ENCODE data around the gene SYNE2. TPM values are rescaled to one million over a fixed set of nuclear protein-coding genes. Genes with fewer than 3 reads are reported as not detected.
A peak's percentile ranks its signal among the peaks of the same experiment; 100 is the strongest.

SYNE2 gene
- total and polyA plus RNA-seq, 2 of the 8 experiments (the other 6 are each of a cell fraction or from before 2014, with no cell fraction given): 32.6 to 46.1 TPM

- ChIA-PET POLR2A (ENCODE audit: partially characterized antibody) (interaction anchor here (1.5 kb wide), 1 partner anchor 75 kb away, joined by 5 read pairs; no protein-coding TSS in a partner anchor), CTCF (ENCODE audit: partially characterized antibody) (interaction anchor here (0.8 kb wide), 1 partner anchor 219 kb away, joined by 3 read pairs; no protein-coding TSS in a partner anchor)
- Histone ChIP-seq H2BK5ac (ENCODE audit: low read depth, low read length) (no peak overlapping the region), H2BK12ac (ENCODE audit: low read depth, low read length) (no peak overlapping the region), H3K9me3 (ENCODE audit: insufficient read depth in 2 of 2, low read depth in 1 of 2, low read length in 1 of 2) (no peaks in the 10 kb centered on the region), H3K14ac (ENCODE audit: insufficient read length) (no peak overlapping the region), H2BK20ac (ENCODE audit: low read length) (no peak overlapping the region), H3K4ac (replicated peaks; ENCODE audit: insufficient read length, low read depth, low read length) (no peak overlapping the region), H3K56ac (replicated peaks; ENCODE audit: insufficient read length, low read depth, low read length) (no peak overlapping the region), H2AFZ (ENCODE audit: low read length) (no peak overlapping the region), H3K27me3 (replicated peaks in 1 of 4; ENCODE audit: control insufficient read depth in 3 of 4, extremely low read depth in 1 of 4, insufficient read depth in 3 of 4, low read length in 3 of 4) (no peaks in the 10 kb centered on the region), H3K9ac (replicated peaks in 1 of 4; ENCODE audit: extremely low read depth in 1 of 4, low read depth in 3 of 4, low read length in 3 of 4) (no peak overlapping the region), H3K4me3 (ENCODE audit: extremely low read depth in 1 of 4, insufficient read depth in 2 of 4, low read depth in 3 of 4, low read length in 4 of 4) (no peak overlapping the region), H3K23ac (ENCODE audit: insufficient read length) (no peak overlapping the region), H3K36me3 (ENCODE audit: control insufficient read depth in 2 of 4, insufficient read depth in 4 of 4, low read length in 3 of 4) (no peaks in the 10 kb centered on the region), H3K79me2 (ENCODE audit: control insufficient read depth in 1 of 2, insufficient read depth in 2 of 2, low read length in 2 of 2) (peaks cover 0 to 55% of the 10 kb centered on the region in 2 experiments; a peak in 2 of 4 replicates), H4K20me1 (replicated peaks in 1 of 2; ENCODE audit: control insufficient read depth in 1 of 2, insufficient read depth in 2 of 2, low read length in 2 of 2) (peaks cover 0 to 1% of the 10 kb centered on the region in 2 experiments), H4K8ac (ENCODE audit: extremely low read depth, insufficient read depth, low read length) (peak overlapping the region; percentile 71; the same call in 1 of the 2 replicates), H3K4me1 (replicated peaks in 1 of 4; ENCODE audit: control insufficient read depth in 3 of 4, insufficient read depth in 4 of 4, low read length in 3 of 4) (no peaks in the 10 kb centered on the region; a peak in 2 of 7 replicates), H3K23me2 (ENCODE audit: low read depth, low read length) (no peaks in the 10 kb centered on the region), H3K18ac (ENCODE audit: extremely low read depth, low read length) (no peak overlapping the region), H3K27ac (ENCODE audit: low read depth, low read length) (no peak overlapping the region), H3K79me1 (ENCODE audit: low read depth, low read length) (peaks cover 3% of the 10 kb centered on the region; the same call in 1 of the 2 replicates), H2AK5ac (ENCODE audit: low read depth, low read length) (no peak overlapping the region), H4K5ac (ENCODE audit: insufficient read length, low read depth, low read length) (no peak overlapping the region), H2BK15ac (ENCODE audit: low read length) (no peak overlapping the region), H2BK120ac (replicated peaks; ENCODE audit: low read depth, low read length) (no peak overlapping the region), H4K91ac (replicated peaks; ENCODE audit: insufficient read length, low read length) (no peak overlapping the region), H3K4me2 (ENCODE audit: insufficient read depth in 1 of 2, low read depth in 2 of 2, low read length in 2 of 2) (no peak overlapping the region)
- FAIRE-seq (no peak), DNase-seq (ENCODE audit: low read depth in 1 of 2, low spot score in 2 of 2) (no peak)
- TF ChIP-seq USF2 (IDR thresholded peaks at IDR 0.05; ENCODE audit: low read length): no peak
- no peak for TF ChIP-seq GABPA (IDR thresholded peaks at IDR 0.05; ENCODE audit: borderline replicate concordance, insufficient read depth, low read length)
- TF ChIP-seq ASH2L (IDR thresholded peaks at IDR 0.05; ENCODE audit: low read length): no peak
- no peak for TF ChIP-seq TAF1 (IDR thresholded peaks at IDR 0.05; ENCODE audit: low read depth, low read length)
- no peak for TF ChIP-seq FOSL1 (IDR thresholded peaks at IDR 0.05; ENCODE audit: insufficient read depth, low read depth, low read length)
- TF ChIP-seq TEAD4 (IDR thresholded peaks at IDR 0.05; ENCODE audit: low read depth, low read length): no peak
- TF ChIP-seq SIX5 (IDR thresholded peaks at IDR 0.05; ENCODE audit: low read depth, low read length): no peak
- no peak for TF ChIP-seq SUZ12 (IDR thresholded peaks at IDR 0.05; ENCODE audit: low read length)
- WGBS, 2 experiments (ENCODE audit: extremely low coverage in 1 of 2, insufficient coverage in 1 of 2, insufficient read length in 1 of 2, insufficient replicate concordance in 2 of 2, low coverage in 1 of 2, low lambda C conversion rate in 2 of 2, missing lambda C conversion rate in 1 of 2): 93% methylated on average over 2 of the region's 2 CpGs; no CpG with 5 or more reads in 1 of the 2 experiments
Observed at GRCh38 chr14:63875311-63875710, 22.5 kb downstream of the SYNE2 start.

Data from H1 (cell line).